Endothelial cell of umbilical vein (primary cell): Measurements from ENCODE around the gene AS3MT. TPM values are rescaled to one million over a fixed set of nuclear protein-coding genes. Genes with fewer than 3 reads are reported as not detected.

Experiments
- BruUV-seq: library from RNA; stranded (reverse); fragments of 400-500 nt; replicated peaks from 2 replicates; lab custom pipeline; 2021; lab: Mats Ljungman, UMichigan
- CTCF ChIA-PET: fragments of 300-600, 350-600 bp; sonication (Branson Sonifier 250); formaldehyde crosslinking; loops from one replicate; lab custom pipeline; 2021; ENCODE audit warnings: antibody characterized with exemption, inconsistent platforms; lab: Charles Lee
- POLR2A ChIA-PET: fragments of 300-600, 350-600 bp; sonication (Branson Sonifier 250); formaldehyde crosslinking; loops from one replicate; lab custom pipeline; 2021; ENCODE audit warnings: antibody characterized with exemption, inconsistent platforms; lab: Charles Lee
- DNase-seq: peaks from one replicate; pipeline ENCODE4 v3.0.0-alpha.2; 2011; ENCODE audit warnings: low read depth, low spot score
- FAIRE-seq: peaks from 2 replicates; lab custom pipeline; 2011; peaks lifted over from hg19 to GRCh38; lab: Jason Lieb, UNC
- H2AFZ ChIP-seq: 2 replicates; pipeline ENCODE4 v1.6.0; 2012; ENCODE audit warnings: low read depth, low read length, control low read depth, inconsistent platforms
- H3K27ac ChIP-seq: 2 replicates; pipeline ENCODE4 v1.5.1; 2011; ENCODE audit warnings: low read depth, mild to moderate bottlenecking, control low read depth, low read length, moderate library complexity; ENCODE audit not compliant: insufficient read depth
- H3K27me3 ChIP-seq, 2 experiments: 2 replicates each; pipeline versions ENCODE4 v1.6.0 to v1.6.1; 2011; ENCODE audit warnings: low read length in 2 of 2, mixed read lengths in 1 of 2; ENCODE audit not compliant: control insufficient read depth in 2 of 2, insufficient read depth in 2 of 2
- H3K36me3 ChIP-seq, 2 experiments: 2 replicates in 1 of 2; 3 replicates in 1 of 2; pipeline ENCODE4 v1.5.1; 2011; ENCODE audit warnings: low read length in 2 of 2, mild to moderate bottlenecking in 1 of 2, moderate library complexity in 1 of 2; ENCODE audit not compliant: control insufficient read depth in 2 of 2, insufficient read depth in 2 of 2; ENCODE audit errors: extremely low read depth in 1 of 2
- H3K4me1 ChIP-seq: 3 replicates; pipeline ENCODE4 v1.5.1; 2011; ENCODE audit warnings: mild to moderate bottlenecking, low read length; ENCODE audit not compliant: control insufficient read depth, insufficient read depth; ENCODE audit errors: extremely low read depth
- H3K4me2 ChIP-seq: 2 replicates; pipeline ENCODE4 v1.6.1; 2011; ENCODE audit warnings: low read length, control low read depth, mixed read lengths; ENCODE audit not compliant: insufficient read depth
- H3K4me3 ChIP-seq, 3 experiments: fragments of 200-600 bp in 1 of 3; sonication (generic), shearing (Covaris generic) in 1 of 3; replicated peaks in 1 of 3; 2 replicates each; pipeline ENCODE4 v1.5.1; 2011 to 2016; ENCODE audit warnings: control low read depth in 3 of 3, low read length in 3 of 3, mild to moderate bottlenecking in 2 of 3, inconsistent platforms in 1 of 3, low read depth in 1 of 3, moderate library complexity in 1 of 3; ENCODE audit not compliant: insufficient read depth in 1 of 3
- H3K79me2 ChIP-seq: 2 replicates; pipeline ENCODE4 v1.6.0; 2012; ENCODE audit warnings: low read length, inconsistent platforms; ENCODE audit not compliant: control insufficient read depth, insufficient read depth
- H3K9ac ChIP-seq: replicated peaks from 2 replicates; pipeline ENCODE3; 2011; ENCODE audit warnings: low read length, control low read depth; ENCODE audit not compliant: insufficient read depth; ENCODE audit errors: extremely low read depth
- H3K9me1 ChIP-seq: replicated peaks from 3 replicates; pipeline ENCODE4 v1.6.0; 2011; ENCODE audit warnings: mild to moderate bottlenecking, low read length; ENCODE audit not compliant: control insufficient read depth, insufficient read depth; ENCODE audit errors: extremely low read depth
- H3K9me3 ChIP-seq: replicated peaks from 2 replicates; pipeline ENCODE4 v1.5.1; 2012; ENCODE audit warnings: low read length, inconsistent platforms; ENCODE audit not compliant: control insufficient read depth, insufficient read depth
- H4K20me1 ChIP-seq: replicated peaks from 2 replicates; pipeline ENCODE3; 2011; ENCODE audit warnings: mild to moderate bottlenecking, low read length; ENCODE audit not compliant: control insufficient read depth, insufficient read depth; ENCODE audit errors: extremely low read depth
- EZH2 ChIP-seq: IDR thresholded peaks from 2 replicates; pipeline ENCODE4 v1.6.1; 2012; ENCODE audit warnings: borderline replicate concordance, low read depth, mild to moderate bottlenecking, moderate library complexity, low read length, inconsistent platforms; ENCODE audit not compliant: severe bottlenecking
- FOS ChIP-seq: IDR thresholded peaks from 2 replicates; pipeline ENCODE4 v1.6.1; 2011; ENCODE audit warnings: mild to moderate bottlenecking, low read length, moderate library complexity, borderline replicate concordance; ENCODE audit not compliant: insufficient read depth
- GATA2 ChIP-seq: IDR thresholded peaks from 2 replicates; pipeline ENCODE4 v1.7.0; 2011; ENCODE audit warnings: low read depth, mild to moderate bottlenecking, moderate library complexity, mixed read lengths, low read length; ENCODE audit not compliant: insufficient read length, insufficient read depth
- JUN ChIP-seq: IDR thresholded peaks from 2 replicates; pipeline ENCODE4 v1.6.1; 2011; ENCODE audit warnings: borderline replicate concordance, low read depth; ENCODE audit not compliant: insufficient read length, insufficient read depth
- MYC ChIP-seq: IDR thresholded peaks from one replicate; pipeline ENCODE4 v1.6.1; 2011; ENCODE audit warnings: mild to moderate bottlenecking, low read depth, low read length
- POLR2A ChIP-seq: IDR thresholded peaks from 2 replicates; pipeline ENCODE4 v1.6.1; 2012; ENCODE audit warnings: low read depth, mild to moderate bottlenecking, control low read depth, low read length
- POLR2AphosphoS5 ChIP-seq: IDR thresholded peaks from 2 replicates; pipeline ENCODE4 v1.6.1; 2012; ENCODE audit warnings: low read depth, mild to moderate bottlenecking, control low read depth, low read length, moderate library complexity; ENCODE audit not compliant: insufficient read depth
- dilution Hi-C: fragments of 300-500 bp; cut with MboI; formaldehyde crosslinking; loops from one replicate; pipeline ENCODE4 v1.15.0; 2019; ENCODE audit warnings: low sequenced_read_pairs; ENCODE audit not compliant: extremely low pct_ligation_motif_present
- intact Hi-C: fragments of 100-400 bp; cut with micrococcal nuclease; formaldehyde crosslinking; loops from one replicate; pipeline ENCODE4 v1.10.0; 2022
- polyA plus RNA-seq, 4 experiments: library from polyadenylated mRNA; depleted of rRNA in 3 of 4; stranded (reverse) in 3 of 4; unstranded in 1 of 4; fragments of >200 nt; gene quantifications; 2 replicates each; pipeline versions ENCODE4 v1.2.1 to v1.2.3, GENCODE V29; 2011 to 2012; ENCODE audit warnings: missing spikeins in 1 of 4
- total RNA-seq: library from RNA; stranded (reverse); gene quantifications from 2 replicates; pipeline ENCODE4 v1.2.3, GENCODE V29; 2021
- TF ChIP-seq, protein P1 (sequence below), 2 donors: IDR thresholded peaks; 1 replicate in 1 of 2; 2 replicates in 1 of 2; pipeline ENCODE4 v1.5.1; 2011; ENCODE audit warnings: low read length in 2 of 2, mild to moderate bottlenecking in 2 of 2, moderate library complexity in 2 of 2, control low read depth in 1 of 2, inconsistent platforms in 1 of 2, low read depth in 1 of 2; ENCODE audit not compliant: insufficient read depth in 1 of 2; ENCODE audit errors: extremely low read depth in 1 of 2
- TF ChIP-seq, protein P2 (sequence below): IDR thresholded peaks from 2 replicates; pipeline ENCODE4 v1.6.1; 2011; ENCODE audit not compliant: insufficient read depth, insufficient read length

AS3MT gene
- total and polyA plus RNA-seq, 2 donors (not counting 3 experiments of a cell fraction or from before 2014, with no cell fraction given): 1.0 TPM; not detected in 1

DNA sequence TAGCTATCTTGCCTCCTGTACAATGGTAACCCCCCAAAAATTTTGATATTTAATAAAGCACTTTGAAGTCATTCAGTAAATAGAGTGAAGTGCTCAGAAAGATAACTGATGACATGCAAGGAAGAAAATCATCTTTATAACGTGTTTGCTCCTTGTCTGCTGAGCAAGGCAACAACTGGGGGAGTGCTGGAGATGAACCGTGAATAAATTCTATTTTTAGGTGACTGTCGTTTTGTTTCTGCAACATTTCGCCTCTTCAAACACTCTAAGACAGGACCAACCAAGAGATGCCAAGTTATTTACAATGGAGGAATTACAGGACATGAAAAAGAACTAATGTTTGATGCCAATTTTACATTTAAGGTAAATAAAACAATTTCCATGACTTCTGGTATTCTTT lies 9.4 kb downstream of the AS3MT start:
- no peaks in the 10 kb centered on the region for H3K79me2 ChIP-seq
- dilution Hi-C loops: no loop called here
- CTCF ChIA-PET: interaction anchor here (1.1 to 1.6 kb wide), 2 partner anchors 23 to 201 kb away, joined by 3 to 6 read pairs; no protein-coding TSS in a partner anchor

More for the DNA sequence above, 9.4 kb downstream of the AS3MT start:
- POLR2A ChIA-PET: interaction anchor here (0.6 kb wide), 1 partner anchor 31 kb away, joined by 3 read pairs; no protein-coding TSS in a partner anchor
- no peaks in the 10 kb centered on the region for H3K9me1 ChIP-seq
- DNase-seq: no peak
- H3K9me3 ChIP-seq: no peaks in the 10 kb centered on the region
- peaks cover 0 to 4% of the 10 kb centered on the region in 2 experiments for H3K27me3 ChIP-seq
- H4K20me1 ChIP-seq: no peaks in the 10 kb centered on the region
- no TSS peak for BruUV-seq
- no peak overlapping the region for H2AFZ ChIP-seq
- H3K4me3 ChIP-seq: no peak overlapping the region
- intact Hi-C loops: no loop called here
- no peak overlapping the region for H3K9ac ChIP-seq
- no peak for TF ChIP-seq POLR2A
- TF ChIP-seq, protein P1, sequence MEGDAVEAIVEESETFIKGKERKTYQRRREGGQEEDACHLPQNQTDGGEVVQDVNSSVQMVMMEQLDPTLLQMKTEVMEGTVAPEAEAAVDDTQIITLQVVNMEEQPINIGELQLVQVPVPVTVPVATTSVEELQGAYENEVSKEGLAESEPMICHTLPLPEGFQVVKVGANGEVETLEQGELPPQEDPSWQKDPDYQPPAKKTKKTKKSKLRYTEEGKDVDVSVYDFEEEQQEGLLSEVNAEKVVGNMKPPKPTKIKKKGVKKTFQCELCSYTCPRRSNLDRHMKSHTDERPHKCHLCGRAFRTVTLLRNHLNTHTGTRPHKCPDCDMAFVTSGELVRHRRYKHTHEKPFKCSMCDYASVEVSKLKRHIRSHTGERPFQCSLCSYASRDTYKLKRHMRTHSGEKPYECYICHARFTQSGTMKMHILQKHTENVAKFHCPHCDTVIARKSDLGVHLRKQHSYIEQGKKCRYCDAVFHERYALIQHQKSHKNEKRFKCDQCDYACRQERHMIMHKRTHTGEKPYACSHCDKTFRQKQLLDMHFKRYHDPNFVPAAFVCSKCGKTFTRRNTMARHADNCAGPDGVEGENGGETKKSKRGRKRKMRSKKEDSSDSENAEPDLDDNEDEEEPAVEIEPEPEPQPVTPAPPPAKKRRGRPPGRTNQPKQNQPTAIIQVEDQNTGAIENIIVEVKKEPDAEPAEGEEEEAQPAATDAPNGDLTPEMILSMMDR (IDR thresholded peaks at IDR 0.05; ENCODE audit: extremely low read depth in 1 of 2, insufficient read depth in 1 of 2, low read depth in 1 of 2, low read length in 2 of 2): no peak
- no peak for TF ChIP-seq MYC
- TF ChIP-seq, protein P2, sequence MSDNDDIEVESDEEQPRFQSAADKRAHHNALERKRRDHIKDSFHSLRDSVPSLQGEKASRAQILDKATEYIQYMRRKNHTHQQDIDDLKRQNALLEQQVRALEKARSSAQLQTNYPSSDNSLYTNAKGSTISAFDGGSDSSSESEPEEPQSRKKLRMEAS: no peak
- TF ChIP-seq FOS: no peak
- TF ChIP-seq EZH2: no peak
- TF ChIP-seq JUN: no peak
- TF ChIP-seq POLR2AphosphoS5: no peak
- TF ChIP-seq GATA2: no peak
- no peak overlapping the region for H3K27ac ChIP-seq
- no peak overlapping the region for H3K4me2 ChIP-seq
- FAIRE-seq: no peak
- no peaks in the 10 kb centered on the region for H3K4me1 ChIP-seq
- no peaks in the 10 kb centered on the region for H3K36me3 ChIP-seq
